ENCODE data around the gene NLRC3.

Gene NLRC3

DNA sequence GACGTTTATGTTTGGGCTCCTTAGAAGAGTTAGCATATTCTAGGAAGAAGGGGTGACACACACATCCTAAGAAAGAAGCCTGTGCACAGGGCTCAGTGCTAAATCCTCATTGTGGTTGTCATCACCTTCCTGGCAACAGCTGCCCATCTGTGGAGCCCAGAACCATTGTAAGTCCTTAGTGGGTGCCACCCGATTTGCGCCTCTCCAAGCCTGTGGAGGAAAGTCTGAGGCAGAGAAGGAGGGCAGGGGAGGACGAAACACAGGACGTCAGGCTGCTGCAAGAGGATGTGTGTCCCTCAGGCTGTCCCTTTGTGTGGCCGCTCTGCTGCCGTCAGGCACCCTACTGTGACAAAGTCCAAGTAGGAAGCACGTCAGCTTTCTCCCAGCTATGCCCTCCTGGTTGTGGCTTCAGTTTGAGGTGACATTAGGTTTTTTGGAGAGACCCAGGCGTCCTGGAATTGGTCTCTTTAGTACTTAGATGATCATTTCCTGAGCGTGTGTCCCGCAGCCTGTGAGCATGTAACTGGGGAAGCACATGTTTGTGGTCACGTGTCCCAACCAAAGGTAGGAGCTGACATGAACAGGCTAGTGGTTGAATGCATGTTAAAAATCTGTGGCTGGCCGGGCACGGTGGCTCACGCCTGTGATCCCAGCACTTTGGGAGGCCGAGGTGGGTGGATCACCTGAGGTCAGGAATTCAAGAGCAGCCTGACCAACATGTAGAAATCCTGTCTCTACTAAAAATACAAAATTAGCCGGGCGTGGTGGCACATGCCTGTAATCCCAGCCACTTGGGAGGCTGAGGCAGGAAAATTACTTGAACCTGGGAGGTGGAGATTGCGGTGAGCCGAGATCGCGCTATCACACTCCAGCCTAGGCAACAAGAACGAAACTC lies 65.7 kb downstream of the NLRC3 start:
- TF ChIP-seq, protein P1, sequence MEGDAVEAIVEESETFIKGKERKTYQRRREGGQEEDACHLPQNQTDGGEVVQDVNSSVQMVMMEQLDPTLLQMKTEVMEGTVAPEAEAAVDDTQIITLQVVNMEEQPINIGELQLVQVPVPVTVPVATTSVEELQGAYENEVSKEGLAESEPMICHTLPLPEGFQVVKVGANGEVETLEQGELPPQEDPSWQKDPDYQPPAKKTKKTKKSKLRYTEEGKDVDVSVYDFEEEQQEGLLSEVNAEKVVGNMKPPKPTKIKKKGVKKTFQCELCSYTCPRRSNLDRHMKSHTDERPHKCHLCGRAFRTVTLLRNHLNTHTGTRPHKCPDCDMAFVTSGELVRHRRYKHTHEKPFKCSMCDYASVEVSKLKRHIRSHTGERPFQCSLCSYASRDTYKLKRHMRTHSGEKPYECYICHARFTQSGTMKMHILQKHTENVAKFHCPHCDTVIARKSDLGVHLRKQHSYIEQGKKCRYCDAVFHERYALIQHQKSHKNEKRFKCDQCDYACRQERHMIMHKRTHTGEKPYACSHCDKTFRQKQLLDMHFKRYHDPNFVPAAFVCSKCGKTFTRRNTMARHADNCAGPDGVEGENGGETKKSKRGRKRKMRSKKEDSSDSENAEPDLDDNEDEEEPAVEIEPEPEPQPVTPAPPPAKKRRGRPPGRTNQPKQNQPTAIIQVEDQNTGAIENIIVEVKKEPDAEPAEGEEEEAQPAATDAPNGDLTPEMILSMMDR (conservative IDR thresholded peaks at IDR 0.05) = no peak
- H3K27ac ChIP-seq = no peak overlapping the region

DNA sequence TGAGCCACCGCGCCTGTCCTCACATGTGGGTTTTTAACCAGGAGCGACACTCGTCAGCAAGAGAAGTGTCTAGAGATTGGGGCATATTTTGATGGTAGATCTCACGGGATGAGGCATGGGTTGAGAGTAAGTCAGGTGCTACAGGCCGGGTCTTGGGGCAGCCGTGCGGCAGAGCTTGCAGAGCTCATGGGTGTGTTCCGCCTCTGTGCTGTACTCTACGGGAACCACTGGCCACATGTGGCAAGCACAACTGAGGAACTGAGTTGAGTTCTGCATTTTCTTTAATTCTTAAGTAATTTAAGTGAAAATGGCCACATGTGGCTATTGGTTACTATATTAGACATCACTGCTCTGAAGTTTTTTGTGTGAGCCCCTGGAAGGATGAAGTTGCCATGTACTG lies 66.8 kb downstream of the NLRC3 start:
- TF ChIP-seq, protein P1 (conservative IDR thresholded peaks at IDR 0.05) = no peak
- H3K27ac ChIP-seq = no peak overlapping the region

DNA sequence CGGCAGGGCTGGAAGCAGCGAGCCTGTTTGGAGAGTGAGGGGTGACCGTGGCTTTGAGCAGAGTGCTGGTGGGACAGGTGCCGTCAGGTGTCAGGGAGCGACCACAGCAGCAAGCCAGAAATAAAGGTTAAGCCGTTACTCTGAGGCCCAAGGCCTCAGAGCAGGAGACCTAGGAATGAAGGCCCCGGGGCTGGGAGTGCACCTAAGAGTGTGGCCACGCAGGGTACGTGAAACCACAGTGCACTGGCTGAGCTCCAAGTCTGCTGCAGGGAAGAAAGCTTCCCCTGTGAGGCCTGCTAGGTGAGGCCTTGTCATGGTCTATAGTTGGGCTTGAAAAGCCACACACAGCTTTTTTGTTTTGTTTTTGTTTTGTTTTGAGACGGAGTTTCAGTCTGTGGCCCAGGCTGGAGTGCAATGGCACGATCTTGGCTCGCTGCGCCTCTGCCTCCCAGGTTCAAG lies 67.7 kb downstream of the NLRC3 start:
- TF ChIP-seq, protein P1 (conservative IDR thresholded peaks at IDR 0.05) = no peak
- H3K27ac ChIP-seq = no peak overlapping the region

DNA sequence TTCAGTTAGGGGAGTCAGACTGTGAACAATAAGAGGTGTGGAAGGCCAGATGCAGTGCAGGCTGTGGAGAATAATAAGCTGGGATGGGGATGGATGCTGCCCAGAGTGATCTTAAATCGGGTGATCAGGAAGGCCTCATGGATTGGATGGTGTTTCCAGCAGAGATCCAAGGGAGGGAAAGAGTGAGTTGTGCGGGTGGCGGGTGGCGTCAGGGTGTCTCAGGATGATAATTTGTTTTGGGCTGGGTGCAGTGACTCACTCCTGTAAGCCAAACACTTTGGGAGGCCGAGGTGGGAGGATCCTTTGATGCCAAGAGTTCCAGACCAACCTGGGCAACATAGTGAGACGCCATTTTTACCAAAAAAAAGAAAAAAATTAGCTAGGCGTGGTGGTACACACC lies 68.5 kb downstream of the NLRC3 start:
- TF ChIP-seq, protein P1 (conservative IDR thresholded peaks at IDR 0.05) = no peak
- H3K27ac ChIP-seq = no peak overlapping the region

DNA sequence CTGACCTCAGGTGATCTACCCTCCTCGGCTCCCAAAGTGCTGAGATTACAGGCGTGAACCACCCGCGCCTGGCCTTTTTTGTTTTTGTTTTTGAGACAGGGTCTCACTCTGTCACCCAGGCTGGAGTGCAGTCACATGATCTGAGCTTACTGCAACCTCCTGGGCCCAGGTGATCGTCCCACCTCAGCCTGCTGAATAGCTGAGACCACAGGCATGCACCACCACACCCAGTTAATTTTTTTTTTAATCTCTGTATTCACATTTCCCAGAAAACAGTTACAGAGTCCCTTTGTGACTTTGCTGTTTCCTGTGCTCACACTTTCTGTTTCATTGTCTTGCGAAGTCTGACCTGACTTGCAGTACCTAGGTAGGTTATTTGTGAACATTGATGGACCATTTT lies 73.7 kb downstream of the NLRC3 start:
- no peak overlapping the region for H3K27ac ChIP-seq
- TF ChIP-seq, protein P1 (conservative IDR thresholded peaks at IDR 0.05) = no peak

DNA sequence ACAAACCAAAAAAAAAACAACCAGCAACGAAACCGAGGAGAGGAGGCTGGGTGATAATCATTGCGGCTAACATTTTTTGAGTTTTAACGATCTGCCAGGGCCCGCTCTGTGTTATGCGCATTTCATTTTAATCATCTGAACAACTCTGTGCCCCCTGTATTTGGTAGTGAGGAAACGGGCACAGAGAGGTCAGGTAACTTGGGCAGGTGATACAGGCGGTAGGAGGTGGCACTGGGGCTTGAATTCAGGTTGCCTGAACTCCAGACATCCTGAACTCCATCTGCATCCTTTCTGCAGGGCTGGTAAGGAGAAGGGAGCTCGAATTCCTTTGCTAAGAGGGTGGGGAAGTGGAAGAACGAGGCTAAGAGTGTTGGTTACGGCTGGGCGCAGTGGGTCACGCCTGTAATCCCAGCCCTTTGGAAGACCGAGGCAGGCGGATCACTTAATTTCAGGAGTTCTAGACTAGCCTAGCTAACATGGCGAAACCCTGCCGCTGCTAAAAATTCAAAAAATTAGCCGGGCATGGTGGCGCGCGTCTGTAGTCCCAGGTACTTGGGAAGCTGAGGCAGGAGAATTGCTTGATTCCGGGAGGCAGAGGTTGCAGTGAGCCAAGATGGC lies 75.3 kb downstream of the NLRC3 start:
- TF ChIP-seq, protein P1 (conservative IDR thresholded peaks at IDR 0.05) = no peak
- H3K27ac ChIP-seq = no peak overlapping the region; the same call in 1 of the 2 replicates

DNA sequence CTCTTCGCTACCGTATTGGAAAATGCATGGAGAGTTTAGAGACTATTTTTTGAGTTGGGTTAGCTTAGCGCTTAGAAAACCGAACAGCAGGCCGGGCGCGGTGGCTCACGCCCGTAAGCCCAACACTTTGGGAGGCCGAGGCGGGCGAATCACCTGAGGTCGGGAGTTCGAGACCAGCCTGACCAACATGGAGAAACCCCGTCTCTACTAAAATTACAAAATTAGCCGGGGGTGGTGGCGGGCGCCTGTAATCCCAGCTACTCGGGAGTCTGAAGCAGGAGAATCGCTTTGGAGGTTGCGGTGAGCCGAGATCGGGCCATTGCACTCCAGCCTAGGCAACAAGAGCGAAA lies 75.8 kb downstream of the NLRC3 start:
- peak overlapping the region; percentile 68 for H3K27ac ChIP-seq

DNA sequence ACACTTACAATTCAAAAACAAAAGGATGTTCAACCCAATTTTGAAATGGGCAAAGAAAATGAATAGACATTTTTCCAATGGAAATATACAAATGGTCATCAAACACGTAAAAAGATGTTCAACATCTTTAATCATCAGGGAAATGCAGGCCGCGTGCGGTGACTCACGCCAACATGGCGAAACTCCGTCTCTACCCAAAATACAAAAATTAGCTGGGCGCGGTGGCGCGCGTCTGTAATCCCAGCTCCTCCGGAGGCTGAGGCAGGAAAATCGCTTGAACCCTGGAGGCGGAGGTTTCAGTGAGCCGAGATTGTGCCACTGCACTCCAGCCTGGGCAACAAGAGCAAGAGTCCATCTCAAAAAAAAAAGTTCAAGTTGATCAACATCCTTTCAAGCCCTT lies 78.2 kb downstream of the NLRC3 start:
- TF ChIP-seq, protein P1 (conservative IDR thresholded peaks at IDR 0.05) = no peak
- H3K27ac ChIP-seq = no peak overlapping the region
